Gastrocnemius medialis (tissue), 4 donors: ENCODE measurements around the gene SHLD1. TPM values are rescaled to one million over a fixed set of nuclear protein-coding genes. Genes with fewer than 3 reads are reported as not detected.
"Not testable (repeated sequence)": the region's sequence is repeated elsewhere in the genome, so short reads cannot be mapped to it uniquely, and the experiment has no call there.

ENCODE experiments used
- ATAC-seq, 2 donors: fragments of 150-250 bp; one replicate each; pipeline ENCODE4 v1.9.1; 2016
- DNase-seq, 2 donors: peaks; one replicate each; pipeline ENCODE4 v3.0.0-alpha.2; 2019
- H3K27ac ChIP-seq, 4 donors: fragments of 200-600 bp; sonication (generic); 1 replicate in 1 of 4; 2 replicates in 3 of 4; pipeline ENCODE4 v1.5.1; 2016 to 2018; ENCODE audit warnings: mild to moderate bottlenecking in 2 of 4, moderate library complexity in 1 of 4
- H3K27me3 ChIP-seq, 3 donors: fragments of 200-600 bp; sonication (generic) in 2 of 3; 1 replicate in 1 of 3; 2 replicates in 2 of 3; pipeline versions ENCODE4 v1.5.1 to v1.6.0; 2016 to 2019; ENCODE audit warnings: mild to moderate bottlenecking in 1 of 3, moderate library complexity in 1 of 3
- H3K36me3 ChIP-seq, 2 donors: fragments of 200-600 bp; sonication (generic) in 1 of 2; one replicate each; pipeline ENCODE4 v1.5.1; 2017 to 2018
- H3K4me1 ChIP-seq, 2 donors: fragments of 200-600 bp; sonication (generic) in 1 of 2; one replicate each; pipeline ENCODE4 v1.5.1; 2016 to 2017; ENCODE audit warnings: mild to moderate bottlenecking in 2 of 2
- H3K4me3 ChIP-seq, 4 donors: fragments of 200-600 bp; sonication (generic) in 3 of 4; 1 replicate in 1 of 4; 2 replicates in 3 of 4; pipeline ENCODE4 v1.5.1; 2016 to 2019; ENCODE audit warnings: mild to moderate bottlenecking in 2 of 4
- H3K9me3 ChIP-seq, 3 donors: fragments of 200-600 bp; sonication (generic) in 2 of 3; 1 replicate in 1 of 3; 2 replicates in 2 of 3; pipeline ENCODE4 v1.5.1; 2016 to 2019
- POLR2A ChIP-seq, 2 donors: fragments of 450-650 bp; IDR thresholded peaks; one replicate each; pipeline ENCODE4 v1.6.1; 2017; ENCODE audit warnings: antibody characterized with exemption in 2 of 2, mild to moderate bottlenecking in 2 of 2, moderate library complexity in 2 of 2
- in situ Hi-C, 4 donors: fragments of 200-750 bp; cut with MboI; loops; one replicate each; pipeline versions ENCODE4 v1.15.0 to v1.8.0; 2017; ENCODE audit warnings: low sequenced_read_pairs in 4 of 4
- intact Hi-C: fragments of 100-400 bp; cut with DNase I; formaldehyde crosslinking; loops from one replicate; pipeline ENCODE4 v1.15.1; 2023; ENCODE audit warnings: low total_unique reads
- total RNA-seq, 4 donors: library from RNA; depleted of rRNA; stranded (reverse); fragments of >200 nt; gene quantifications; one replicate each; pipeline versions ENCODE4 v1.1.0 to v1.2.3, GENCODE V29; 2016
- TF ChIP-seq, protein P1 (sequence below), 5 experiments: fragments of 450-650 bp in 3 of 5; fragments of 200-600 bp in 2 of 5; sonication (generic) in 2 of 5; IDR thresholded peaks in 4 of 5; conservative IDR thresholded peaks in 1 of 5; 1 replicate in 4 of 5; 2 replicates in 1 of 5; pipeline ENCODE4 v1.5.1; 2016 to 2019; ENCODE audit warnings: antibody characterized with exemption in 5 of 5, mild to moderate bottlenecking in 3 of 5, moderate library complexity in 3 of 5

Gene SHLD1
- total RNA-seq, 4 donors from 2014 or later, result 5.4 to 7.1 (median 5.8) TPM

DNA sequence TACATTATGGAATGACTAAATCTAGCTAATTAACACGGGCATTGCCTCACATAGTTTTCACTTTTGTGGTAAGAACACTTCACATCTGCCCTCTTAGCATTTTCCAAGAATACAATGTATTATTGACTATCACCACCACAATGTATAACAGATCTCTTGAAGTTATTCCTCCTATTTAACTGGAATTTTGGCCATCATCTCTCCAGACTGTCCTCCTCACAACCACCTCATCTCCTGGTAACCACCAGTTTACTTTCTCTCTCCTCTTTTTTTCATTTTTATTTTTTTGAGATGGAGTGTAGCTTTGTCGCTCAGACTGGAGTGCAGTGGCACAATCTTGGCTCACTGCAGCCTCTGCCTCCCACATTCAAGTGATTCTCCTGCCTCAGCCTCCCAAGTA is 8.2 kb upstream of the SHLD1 start:
- ATAC-seq (no peak), DNase-seq (no peak)
- Histone ChIP-seq H3K27me3 (no peaks in the 10 kb centered on the region), H3K36me3 (no peaks in the 10 kb centered on the region), H3K4me3 (no peak overlapping the region), H3K27ac (no peak overlapping the region), H3K4me1 (no peaks in the 10 kb centered on the region), H3K9me3 (no peaks in the 10 kb centered on the region)
- in situ Hi-C loops (no loop called here), intact Hi-C loops (no loop called here)
- TF ChIP-seq, protein P1, sequence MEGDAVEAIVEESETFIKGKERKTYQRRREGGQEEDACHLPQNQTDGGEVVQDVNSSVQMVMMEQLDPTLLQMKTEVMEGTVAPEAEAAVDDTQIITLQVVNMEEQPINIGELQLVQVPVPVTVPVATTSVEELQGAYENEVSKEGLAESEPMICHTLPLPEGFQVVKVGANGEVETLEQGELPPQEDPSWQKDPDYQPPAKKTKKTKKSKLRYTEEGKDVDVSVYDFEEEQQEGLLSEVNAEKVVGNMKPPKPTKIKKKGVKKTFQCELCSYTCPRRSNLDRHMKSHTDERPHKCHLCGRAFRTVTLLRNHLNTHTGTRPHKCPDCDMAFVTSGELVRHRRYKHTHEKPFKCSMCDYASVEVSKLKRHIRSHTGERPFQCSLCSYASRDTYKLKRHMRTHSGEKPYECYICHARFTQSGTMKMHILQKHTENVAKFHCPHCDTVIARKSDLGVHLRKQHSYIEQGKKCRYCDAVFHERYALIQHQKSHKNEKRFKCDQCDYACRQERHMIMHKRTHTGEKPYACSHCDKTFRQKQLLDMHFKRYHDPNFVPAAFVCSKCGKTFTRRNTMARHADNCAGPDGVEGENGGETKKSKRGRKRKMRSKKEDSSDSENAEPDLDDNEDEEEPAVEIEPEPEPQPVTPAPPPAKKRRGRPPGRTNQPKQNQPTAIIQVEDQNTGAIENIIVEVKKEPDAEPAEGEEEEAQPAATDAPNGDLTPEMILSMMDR (IDR thresholded peaks at IDR 0.05 in 4 of 5, conservative IDR thresholded peaks at IDR 0.05 in 1 of 5), result no peak
- TF ChIP-seq POLR2A (IDR thresholded peaks at IDR 0.05), result no peak

DNA sequence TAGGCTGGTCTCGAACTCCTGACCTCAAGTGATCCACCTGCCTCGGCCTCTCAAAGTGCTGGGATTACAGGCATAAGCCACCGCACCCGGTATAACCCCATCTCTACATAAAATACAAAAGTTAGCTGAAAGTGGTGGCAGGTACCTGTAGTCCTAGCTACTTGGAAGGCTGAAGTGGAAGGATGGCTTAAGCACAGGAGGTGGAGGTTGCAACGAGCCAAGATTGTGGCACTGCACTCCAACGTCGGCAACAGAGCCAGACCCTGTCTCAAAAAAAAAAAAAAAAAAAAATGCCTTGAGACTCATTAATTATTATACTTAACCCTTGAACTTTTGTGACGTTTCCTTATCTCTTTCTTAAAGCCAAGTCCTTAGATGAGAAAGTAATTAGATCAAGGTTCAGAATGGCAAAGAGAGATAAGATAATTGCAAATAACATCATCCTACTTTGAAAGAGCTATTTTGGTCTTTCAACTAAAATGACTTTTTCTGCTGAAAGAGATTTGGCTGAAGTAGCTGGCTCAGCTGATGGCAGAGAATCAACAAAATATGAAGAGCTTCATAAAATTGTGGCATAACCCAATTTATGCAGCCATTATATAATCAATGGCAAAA is 4.7 kb upstream of the SHLD1 start:
- no peak overlapping the region for H3K27ac ChIP-seq
- H3K9me3 ChIP-seq, result no peaks in the 10 kb centered on the region
- H3K36me3 ChIP-seq, result no peaks in the 10 kb centered on the region
- H3K4me3 ChIP-seq, result no peak overlapping the region
- TF ChIP-seq, protein P1 (IDR thresholded peaks at IDR 0.05 in 4 of 5, conservative IDR thresholded peaks at IDR 0.05 in 1 of 5), result no peak
- no peak for TF ChIP-seq POLR2A (IDR thresholded peaks at IDR 0.05)
- intact Hi-C loops, result no loop called here
- in situ Hi-C loops, result no loop called here
- H3K4me1 ChIP-seq, result peaks cover 0 to 4% of the 10 kb centered on the region in 2 donors
- H3K27me3 ChIP-seq, result no peaks in the 10 kb centered on the region
- DNase-seq (no peak), ATAC-seq (no peak)

DNA sequence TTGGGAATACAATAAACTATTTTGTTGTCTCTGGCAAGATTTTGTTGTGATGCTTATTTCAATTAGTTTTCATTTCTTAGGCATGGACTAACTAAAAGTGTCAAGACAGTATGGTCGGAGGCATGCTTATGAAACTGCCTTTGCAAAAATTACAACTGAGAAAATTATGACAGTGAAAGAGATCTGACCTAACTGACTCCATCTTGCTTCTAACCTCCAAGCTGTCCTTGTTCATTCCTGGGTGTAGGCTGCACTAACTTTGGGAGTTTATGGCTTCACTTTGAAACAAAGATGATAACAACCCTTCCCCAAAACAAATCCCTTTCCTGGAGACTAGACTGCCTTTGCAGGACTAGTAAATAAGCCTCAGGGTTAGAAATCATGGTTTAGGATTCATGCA is 4.1 kb upstream of the SHLD1 start:
- in situ Hi-C loops (no loop called here), intact Hi-C loops (no loop called here)
- Histone ChIP-seq H3K4me1 (peaks cover 3 to 6% of the 10 kb centered on the region in 2 donors), H3K27ac (no peak overlapping the region), H3K27me3 (no peaks in the 10 kb centered on the region), H3K9me3 (no peaks in the 10 kb centered on the region), H3K36me3 (no peaks in the 10 kb centered on the region), H3K4me3 (no peak overlapping the region)
- DNase-seq, result no peak
- ATAC-seq, result no peak
- TF ChIP-seq, protein P1 (IDR thresholded peaks at IDR 0.05 in 4 of 5, conservative IDR thresholded peaks at IDR 0.05 in 1 of 5), result no peak
- no peak for TF ChIP-seq POLR2A (IDR thresholded peaks at IDR 0.05)

DNA sequence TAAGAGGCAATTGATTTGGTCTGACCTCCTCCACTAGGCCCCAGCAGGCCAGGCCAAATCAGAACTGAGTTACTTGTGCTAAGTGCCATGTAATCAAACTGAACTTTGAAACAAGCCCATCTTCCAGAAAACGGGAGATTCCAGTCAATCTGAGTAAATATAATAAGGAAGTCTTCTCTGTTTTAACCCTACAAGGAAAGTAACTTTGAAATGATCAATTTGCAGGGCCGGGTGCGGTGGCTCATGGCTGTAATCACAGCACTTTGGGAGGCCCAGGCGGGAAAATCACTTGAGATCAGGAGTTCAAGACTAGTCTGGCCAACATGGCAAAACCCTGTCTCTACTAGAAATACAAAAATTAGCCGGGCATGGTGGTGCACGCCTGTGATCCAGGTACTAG is 2.0 kb upstream of the SHLD1 start:
- Histone ChIP-seq H3K27ac (no peak overlapping the region), H3K9me3 (no peaks in the 10 kb centered on the region), H3K4me1 (peaks cover 10 to 12% of the 10 kb centered on the region in 2 donors), H3K4me3 (no peak overlapping the region), H3K36me3 (no peaks in the 10 kb centered on the region), H3K27me3 (no peaks in the 10 kb centered on the region)
- in situ Hi-C loops, result no loop called here
- no peak for ATAC-seq
- intact Hi-C loops, result no loop called here
- no peak for DNase-seq
- TF ChIP-seq, protein P1 (IDR thresholded peaks at IDR 0.05 in 4 of 5, conservative IDR thresholded peaks at IDR 0.05 in 1 of 5), result no peak
- no peak for TF ChIP-seq POLR2A (IDR thresholded peaks at IDR 0.05)

DNA sequence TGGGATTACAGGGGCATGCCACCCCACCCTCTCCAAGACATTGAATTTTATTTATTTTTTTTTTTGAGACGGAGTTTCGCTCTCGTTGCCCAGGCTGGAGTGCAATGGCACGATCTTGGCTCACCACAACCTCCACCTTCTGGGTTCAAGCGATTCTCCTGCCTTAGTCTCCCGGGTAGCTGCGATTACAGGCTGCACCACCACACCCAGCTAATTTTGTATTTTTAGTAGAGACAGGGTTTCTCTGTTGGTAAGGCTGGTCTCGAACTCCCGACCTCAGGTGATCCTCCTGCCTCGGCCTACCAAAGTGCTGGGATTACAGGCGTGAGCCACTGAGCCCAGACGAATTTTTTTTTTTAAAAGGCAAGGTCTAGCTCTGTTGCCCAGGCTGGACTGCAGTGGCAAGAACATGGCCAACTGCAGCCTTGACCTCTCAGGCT is 669 bp upstream of the SHLD1 start:
- Histone ChIP-seq H3K4me1 (peaks cover 10 to 12% of the 10 kb centered on the region in 2 donors), H3K27ac (peak overlapping the region in 1 of 4 donors; percentile 85)
- intact Hi-C loops, H3K9me3 ChIP-seq, H3K27me3 ChIP-seq, in situ Hi-C loops, H3K4me3 ChIP-seq, ATAC-seq, H3K36me3 ChIP-seq, DNase-seq: not testable (repeated sequence)
